Tibial artery (tissue), 4 donors: ENCODE data around the gene ANKS4B.

ENCODE experiments used
- DNase-seq, 2 donors: peaks; one replicate each; pipeline ENCODE4 v3.0.0-alpha.2; 2019
- H3K27ac ChIP-seq, 2 donors: fragments of 200-600 bp; sonication (generic) in 1 of 2; 1 replicate in 1 of 2; 2 replicates in 1 of 2; pipeline ENCODE4 v1.5.1; 2018 to 2019; ENCODE audit warnings: mild to moderate bottlenecking in 1 of 2
- H3K27me3 ChIP-seq, 2 donors: fragments of 200-600 bp; sonication (generic) in 1 of 2; one replicate each; pipeline versions ENCODE4 v1.5.1 to v1.6.0; 2016 to 2019
- H3K36me3 ChIP-seq, 3 donors: fragments of 200-600 bp; sonication (generic) in 2 of 3; one replicate each; pipeline ENCODE4 v1.5.1; 2016 to 2019; ENCODE audit warnings: mild to moderate bottlenecking in 2 of 3
- H3K4me1 ChIP-seq, 4 donors: fragments of 200-600 bp; sonication (generic) in 2 of 4; 1 replicate in 3 of 4; 2 replicates in 1 of 4; pipeline ENCODE4 v1.5.1; 2016 to 2019
- H3K4me3 ChIP-seq, 2 donors: fragments of 200-600 bp; sonication (generic) in 1 of 2; 1 replicate in 1 of 2; 2 replicates in 1 of 2; pipeline ENCODE4 v1.5.1; 2018 to 2019; ENCODE audit warnings: mild to moderate bottlenecking in 2 of 2
- H3K9me3 ChIP-seq, 3 donors: fragments of 200-600 bp; sonication (generic) in 1 of 3; one replicate each; pipeline ENCODE4 v1.5.1; 2016 to 2019
- CTCF ChIP-seq, 2 experiments: fragments of 200-600 bp in 1 of 2; fragments of 450-650 bp in 1 of 2; IDR thresholded peaks; one replicate each; pipeline ENCODE4 v1.5.1; 2017 to 2019; ENCODE audit warnings: antibody characterized with exemption in 2 of 2, mild to moderate bottlenecking in 1 of 2, moderate library complexity in 1 of 2
- intact Hi-C: fragments of 100-400 bp; cut with DNase I; formaldehyde crosslinking; loops from one replicate; pipeline ENCODE4 v1.15.0; 2023; ENCODE audit warnings: low total_unique reads

ANKS4B gene

GRCh38 chr16:21218153-21218552 is 15.3 kb upstream of the ANKS4B start:
- H3K4me1 ChIP-seq: no peaks in the 10 kb centered on the region
- TF ChIP-seq CTCF (IDR thresholded peaks at IDR 0.05): no peak
- H3K27ac ChIP-seq: no peak overlapping the region
- peaks cover 0 to 17% of the 10 kb centered on the region in 2 donors for H3K27me3 ChIP-seq
- no peak overlapping the region for H3K4me3 ChIP-seq
- intact Hi-C loops: no loop called here
- no peaks in the 10 kb centered on the region for H3K36me3 ChIP-seq
- no peaks in the 10 kb centered on the region for H3K9me3 ChIP-seq
- DNase-seq: no peak

- Histone ChIP-seq H3K4me3 (no peak overlapping the region), H3K36me3 (no peaks in the 10 kb centered on the region), H3K4me1 (no peaks in the 10 kb centered on the region), H3K27ac (no peak overlapping the region), H3K9me3 (no peaks in the 10 kb centered on the region), H3K27me3 (peaks cover 0 to 16% of the 10 kb centered on the region in 2 donors)
- DNase-seq: no peak
- intact Hi-C loops: no loop called here
- TF ChIP-seq CTCF (IDR thresholded peaks at IDR 0.05): no peak
Measured at GRCh38 chr16:21219551-21219950, 13.9 kb upstream of the ANKS4B start.

- no peak for DNase-seq
- H3K36me3 ChIP-seq: no peaks in the 10 kb centered on the region
- no peaks in the 10 kb centered on the region for H3K4me1 ChIP-seq
- no peak overlapping the region for H3K4me3 ChIP-seq
- peaks cover 0 to 18% of the 10 kb centered on the region in 2 donors for H3K27me3 ChIP-seq
- H3K9me3 ChIP-seq: no peaks in the 10 kb centered on the region
- intact Hi-C loops: loop anchor here (2.0 kb wide), 1 partner anchor 28 kb away; no protein-coding TSS in a partner anchor
- H3K27ac ChIP-seq: no peak overlapping the region
- no peak for TF ChIP-seq CTCF (IDR thresholded peaks at IDR 0.05)
Measured at GRCh38 chr16:21222495-21223337, 10.8 kb upstream of the ANKS4B start.

- no peak for DNase-seq
- no peak for TF ChIP-seq CTCF (IDR thresholded peaks at IDR 0.05)
Measured at GRCh38 chr16:21223787-21224186, 9.7 kb upstream of the ANKS4B start.

GRCh38 chr16:21224800-21225199 is 8.7 kb upstream of the ANKS4B start:
- intact Hi-C loops: no loop called here
- TF ChIP-seq CTCF (IDR thresholded peaks at IDR 0.05): no peak
- Histone ChIP-seq H3K4me3 (no peak overlapping the region), H3K27ac (no peak overlapping the region), H3K27me3 (peaks cover 0 to 15% of the 10 kb centered on the region in 2 donors), H3K9me3 (no peaks in the 10 kb centered on the region), H3K4me1 (no peaks in the 10 kb centered on the region), H3K36me3 (no peaks in the 10 kb centered on the region)
- DNase-seq: no peak

More at GRCh38 chr16:21223787-21224186, 9.7 kb upstream of the ANKS4B start:
- Histone ChIP-seq H3K27ac (no peak overlapping the region), H3K4me1 (no peaks in the 10 kb centered on the region), H3K9me3 (no peaks in the 10 kb centered on the region), H3K36me3 (no peaks in the 10 kb centered on the region), H3K27me3 (peaks cover 0 to 14% of the 10 kb centered on the region in 2 donors), H3K4me3 (no peak overlapping the region)
- intact Hi-C loops: loop anchor here (2.0 kb wide), 1 partner anchor 29 kb away; no protein-coding TSS in a partner anchor
